HEK293 (cell line): ENCODE data around the gene CLN6.

ENCODE experiments used
- YY1 ChIP-seq: fragments of 450-650 bp; formaldehyde crosslinking; IDR thresholded peaks from 2 replicates; pipeline ENCODE4 v1.5.1; 2018; ENCODE audit warnings: missing biosample characterization, missing genetic modification characterization
- ZNF132 ChIP-seq: fragments of 450-650 bp; formaldehyde crosslinking; IDR thresholded peaks from 2 replicates; pipeline ENCODE4 v1.5.1; 2017; ENCODE audit warnings: missing biosample characterization, missing genetic modification characterization, borderline replicate concordance
- ZNF155 ChIP-seq: fragments of 450-650 bp; formaldehyde crosslinking; IDR thresholded peaks from 2 replicates; pipeline ENCODE4 v1.5.1; 2016; ENCODE audit warnings: missing biosample characterization, missing genetic modification characterization
- ZNF24 ChIP-seq: fragments of 450-650 bp; formaldehyde crosslinking; IDR thresholded peaks from 2 replicates; pipeline ENCODE4 v1.5.1; 2016; ENCODE audit warnings: missing biosample characterization, missing genetic modification characterization
- ZNF658 ChIP-seq: fragments of 450-650 bp; formaldehyde crosslinking; IDR thresholded peaks from 2 replicates; pipeline ENCODE4; 2016; ENCODE audit warnings: missing biosample characterization, missing genetic modification characterization
- ZNF792 ChIP-seq: fragments of 450-650 bp; formaldehyde crosslinking; IDR thresholded peaks from 2 replicates; pipeline ENCODE4 v1.5.1; 2016; ENCODE audit warnings: missing biosample characterization, missing genetic modification characterization
- TF ChIP-seq, protein P1 (sequence below): fragments of 450-650 bp; formaldehyde crosslinking; IDR thresholded peaks from 2 replicates; pipeline ENCODE4 v1.5.1; 2016; ENCODE audit warnings: missing biosample characterization, missing genetic modification characterization
- TF ChIP-seq, protein P2 (sequence below): fragments of 450-650 bp; formaldehyde crosslinking; IDR thresholded peaks from 2 replicates; pipeline ENCODE4 v1.5.1; 2016; ENCODE audit warnings: missing biosample characterization, missing genetic modification characterization
- TF ChIP-seq, protein P3 (sequence below): fragments of 450-650 bp; formaldehyde crosslinking; IDR thresholded peaks from 2 replicates; pipeline ENCODE4 v1.5.1; 2017; ENCODE audit warnings: missing biosample characterization, missing genetic modification characterization

DNA sequence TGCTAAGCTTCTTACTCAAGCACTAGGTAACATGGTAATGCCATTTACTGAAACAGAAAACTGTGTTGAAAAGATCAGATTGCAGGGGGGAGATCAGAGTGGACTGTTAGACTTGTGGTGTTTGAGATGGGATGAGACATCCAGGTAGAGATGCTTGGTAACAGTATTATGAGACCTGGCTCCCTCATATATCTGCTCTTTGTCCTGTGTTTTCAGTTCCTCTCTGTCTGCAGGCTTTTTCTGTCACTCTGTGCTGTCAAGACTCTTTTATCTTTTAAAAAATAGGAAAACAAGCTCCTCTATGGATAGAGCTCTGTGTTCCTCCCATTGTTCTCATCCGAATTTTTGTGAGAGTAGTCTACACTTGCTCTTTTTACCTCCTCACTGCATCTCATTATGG lies 72.5 kb downstream of the CLN6 start:
- TF ChIP-seq ZNF792 (tag by site-specific recombination), result no peak
- TF ChIP-seq, protein P1, sequence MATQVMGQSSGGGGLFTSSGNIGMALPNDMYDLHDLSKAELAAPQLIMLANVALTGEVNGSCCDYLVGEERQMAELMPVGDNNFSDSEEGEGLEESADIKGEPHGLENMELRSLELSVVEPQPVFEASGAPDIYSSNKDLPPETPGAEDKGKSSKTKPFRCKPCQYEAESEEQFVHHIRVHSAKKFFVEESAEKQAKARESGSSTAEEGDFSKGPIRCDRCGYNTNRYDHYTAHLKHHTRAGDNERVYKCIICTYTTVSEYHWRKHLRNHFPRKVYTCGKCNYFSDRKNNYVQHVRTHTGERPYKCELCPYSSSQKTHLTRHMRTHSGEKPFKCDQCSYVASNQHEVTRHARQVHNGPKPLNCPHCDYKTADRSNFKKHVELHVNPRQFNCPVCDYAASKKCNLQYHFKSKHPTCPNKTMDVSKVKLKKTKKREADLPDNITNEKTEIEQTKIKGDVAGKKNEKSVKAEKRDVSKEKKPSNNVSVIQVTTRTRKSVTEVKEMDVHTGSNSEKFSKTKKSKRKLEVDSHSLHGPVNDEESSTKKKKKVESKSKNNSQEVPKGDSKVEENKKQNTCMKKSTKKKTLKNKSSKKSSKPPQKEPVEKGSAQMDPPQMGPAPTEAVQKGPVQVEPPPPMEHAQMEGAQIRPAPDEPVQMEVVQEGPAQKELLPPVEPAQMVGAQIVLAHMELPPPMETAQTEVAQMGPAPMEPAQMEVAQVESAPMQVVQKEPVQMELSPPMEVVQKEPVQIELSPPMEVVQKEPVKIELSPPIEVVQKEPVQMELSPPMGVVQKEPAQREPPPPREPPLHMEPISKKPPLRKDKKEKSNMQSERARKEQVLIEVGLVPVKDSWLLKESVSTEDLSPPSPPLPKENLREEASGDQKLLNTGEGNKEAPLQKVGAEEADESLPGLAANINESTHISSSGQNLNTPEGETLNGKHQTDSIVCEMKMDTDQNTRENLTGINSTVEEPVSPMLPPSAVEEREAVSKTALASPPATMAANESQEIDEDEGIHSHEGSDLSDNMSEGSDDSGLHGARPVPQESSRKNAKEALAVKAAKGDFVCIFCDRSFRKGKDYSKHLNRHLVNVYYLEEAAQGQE (tag by site-specific recombination), result no peak
- no peak for TF ChIP-seq ZNF155
- TF ChIP-seq YY1 (tag by site-specific recombination), result no peak
- TF ChIP-seq ZNF132, result no peak
- TF ChIP-seq, protein P2, sequence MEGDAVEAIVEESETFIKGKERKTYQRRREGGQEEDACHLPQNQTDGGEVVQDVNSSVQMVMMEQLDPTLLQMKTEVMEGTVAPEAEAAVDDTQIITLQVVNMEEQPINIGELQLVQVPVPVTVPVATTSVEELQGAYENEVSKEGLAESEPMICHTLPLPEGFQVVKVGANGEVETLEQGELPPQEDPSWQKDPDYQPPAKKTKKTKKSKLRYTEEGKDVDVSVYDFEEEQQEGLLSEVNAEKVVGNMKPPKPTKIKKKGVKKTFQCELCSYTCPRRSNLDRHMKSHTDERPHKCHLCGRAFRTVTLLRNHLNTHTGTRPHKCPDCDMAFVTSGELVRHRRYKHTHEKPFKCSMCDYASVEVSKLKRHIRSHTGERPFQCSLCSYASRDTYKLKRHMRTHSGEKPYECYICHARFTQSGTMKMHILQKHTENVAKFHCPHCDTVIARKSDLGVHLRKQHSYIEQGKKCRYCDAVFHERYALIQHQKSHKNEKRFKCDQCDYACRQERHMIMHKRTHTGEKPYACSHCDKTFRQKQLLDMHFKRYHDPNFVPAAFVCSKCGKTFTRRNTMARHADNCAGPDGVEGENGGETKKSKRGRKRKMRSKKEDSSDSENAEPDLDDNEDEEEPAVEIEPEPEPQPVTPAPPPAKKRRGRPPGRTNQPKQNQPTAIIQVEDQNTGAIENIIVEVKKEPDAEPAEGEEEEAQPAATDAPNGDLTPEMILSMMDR (tag by site-specific recombination), result no peak
- no peak for TF ChIP-seq ZNF24 (tag by site-specific recombination)
- TF ChIP-seq, protein P3, sequence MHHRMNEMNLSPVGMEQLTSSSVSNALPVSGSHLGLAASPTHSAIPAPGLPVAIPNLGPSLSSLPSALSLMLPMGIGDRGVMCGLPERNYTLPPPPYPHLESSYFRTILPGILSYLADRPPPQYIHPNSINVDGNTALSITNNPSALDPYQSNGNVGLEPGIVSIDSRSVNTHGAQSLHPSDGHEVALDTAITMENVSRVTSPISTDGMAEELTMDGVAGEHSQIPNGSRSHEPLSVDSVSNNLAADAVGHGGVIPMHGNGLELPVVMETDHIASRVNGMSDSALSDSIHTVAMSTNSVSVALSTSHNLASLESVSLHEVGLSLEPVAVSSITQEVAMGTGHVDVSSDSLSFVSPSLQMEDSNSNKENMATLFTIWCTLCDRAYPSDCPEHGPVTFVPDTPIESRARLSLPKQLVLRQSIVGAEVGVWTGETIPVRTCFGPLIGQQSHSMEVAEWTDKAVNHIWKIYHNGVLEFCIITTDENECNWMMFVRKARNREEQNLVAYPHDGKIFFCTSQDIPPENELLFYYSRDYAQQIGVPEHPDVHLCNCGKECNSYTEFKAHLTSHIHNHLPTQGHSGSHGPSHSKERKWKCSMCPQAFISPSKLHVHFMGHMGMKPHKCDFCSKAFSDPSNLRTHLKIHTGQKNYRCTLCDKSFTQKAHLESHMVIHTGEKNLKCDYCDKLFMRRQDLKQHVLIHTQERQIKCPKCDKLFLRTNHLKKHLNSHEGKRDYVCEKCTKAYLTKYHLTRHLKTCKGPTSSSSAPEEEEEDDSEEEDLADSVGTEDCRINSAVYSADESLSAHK (tag by site-specific recombination), result no peak
- TF ChIP-seq ZNF658, result no peak
